HG02840 (cell line): ENCODE results near the gene C12orf42.

ENCODE experiments used
- ATAC-seq: cut with Tn5 transposase; IDR thresholded peaks from one replicate; pipeline ENCODE4 v1.9.1; 2021; ENCODE audit warnings: mild to moderate bottlenecking, moderate library complexity, moderate number of reproducible peaks; ENCODE audit not compliant: unreplicated experiment, low FRiP score

C12orf42 gene

GRCh38 chr12:103354403-103354802 lies 141.4 kb downstream of the C12orf42 start:
- ATAC-seq = no peak

- ATAC-seq = no peak
Measured at GRCh38 chr12:103353913-103354312, 141.9 kb downstream of the C12orf42 start.

GRCh38 chr12:103350116-103350515 lies 145.7 kb downstream of the C12orf42 start:
- ATAC-seq = no peak

- ATAC-seq = no peak
Measured at GRCh38 chr12:103348935-103349334, 146.8 kb downstream of the C12orf42 start.

- ATAC-seq = no peak
Measured at GRCh38 chr12:103336940-103337339, 158.8 kb downstream of the C12orf42 start.

GRCh38 chr12:103334466-103334865 lies 161.3 kb downstream of the C12orf42 start:
- no peak for ATAC-seq

- no peak for ATAC-seq
Measured at GRCh38 chr12:103333676-103334075, 162.1 kb downstream of the C12orf42 start.

- ATAC-seq = no peak
Measured at GRCh38 chr12:103331643-103332042, 164.1 kb downstream of the C12orf42 start.

GRCh38 chr12:103330672-103331071 lies 165.1 kb downstream of the C12orf42 start:
- ATAC-seq = no peak

GRCh38 chr12:103327676-103328075 lies 168.1 kb downstream of the C12orf42 start:
- ATAC-seq = no peak

- no peak for ATAC-seq
Measured at GRCh38 chr12:103326190-103326589, 169.6 kb downstream of the C12orf42 start.

GRCh38 chr12:103318566-103318965 lies 177.2 kb downstream of the C12orf42 start:
- no peak for ATAC-seq

GRCh38 chr12:103317220-103317619 lies 178.5 kb downstream of the C12orf42 start:
- ATAC-seq = no peak

- ATAC-seq = no peak
Measured at GRCh38 chr12:103314786-103315185, 181.0 kb downstream of the C12orf42 start.

GRCh38 chr12:103313894-103314293 lies 181.9 kb downstream of the C12orf42 start:
- ATAC-seq = no peak

GRCh38 chr12:103312742-103313354 lies 182.9 kb downstream of the C12orf42 start:
- no peak for ATAC-seq

- no peak for ATAC-seq
Measured at GRCh38 chr12:103310546-103311270, 185.1 kb downstream of the C12orf42 start.

- ATAC-seq = no peak
Measured at GRCh38 chr12:103308396-103308795, 187.4 kb downstream of the C12orf42 start.

- ATAC-seq = no peak
Measured at GRCh38 chr12:103303484-103303883, 192.3 kb downstream of the C12orf42 start.

- ATAC-seq = no peak
Measured at GRCh38 chr12:103301642-103302591, 193.9 kb downstream of the C12orf42 start.

GRCh38 chr12:103288016-103288415 lies 207.8 kb downstream of the C12orf42 start:
- ATAC-seq = no peak
